Measurements from ENCODE around the gene GAREM1.

DNA sequence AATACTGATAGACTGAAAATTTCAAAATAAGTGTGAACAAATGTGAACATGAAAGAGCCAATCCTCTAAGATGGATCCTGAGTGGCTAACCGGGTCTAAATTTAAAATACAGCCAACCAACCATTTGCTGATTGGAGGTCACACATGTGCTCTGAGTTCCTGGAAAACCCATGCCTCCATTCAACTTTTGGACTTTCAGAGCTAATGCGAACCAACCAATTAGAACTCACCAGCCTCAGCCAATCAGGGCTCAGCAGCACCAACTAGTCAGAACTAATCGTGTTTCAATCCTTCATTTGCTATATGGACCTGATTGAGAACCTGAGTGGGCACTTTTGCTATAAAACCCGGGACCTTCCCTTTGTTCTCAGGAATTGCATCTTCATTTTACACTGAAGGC is 169.3 kb downstream of the GAREM1 start:
- TF ChIP-seq, protein P1, sequence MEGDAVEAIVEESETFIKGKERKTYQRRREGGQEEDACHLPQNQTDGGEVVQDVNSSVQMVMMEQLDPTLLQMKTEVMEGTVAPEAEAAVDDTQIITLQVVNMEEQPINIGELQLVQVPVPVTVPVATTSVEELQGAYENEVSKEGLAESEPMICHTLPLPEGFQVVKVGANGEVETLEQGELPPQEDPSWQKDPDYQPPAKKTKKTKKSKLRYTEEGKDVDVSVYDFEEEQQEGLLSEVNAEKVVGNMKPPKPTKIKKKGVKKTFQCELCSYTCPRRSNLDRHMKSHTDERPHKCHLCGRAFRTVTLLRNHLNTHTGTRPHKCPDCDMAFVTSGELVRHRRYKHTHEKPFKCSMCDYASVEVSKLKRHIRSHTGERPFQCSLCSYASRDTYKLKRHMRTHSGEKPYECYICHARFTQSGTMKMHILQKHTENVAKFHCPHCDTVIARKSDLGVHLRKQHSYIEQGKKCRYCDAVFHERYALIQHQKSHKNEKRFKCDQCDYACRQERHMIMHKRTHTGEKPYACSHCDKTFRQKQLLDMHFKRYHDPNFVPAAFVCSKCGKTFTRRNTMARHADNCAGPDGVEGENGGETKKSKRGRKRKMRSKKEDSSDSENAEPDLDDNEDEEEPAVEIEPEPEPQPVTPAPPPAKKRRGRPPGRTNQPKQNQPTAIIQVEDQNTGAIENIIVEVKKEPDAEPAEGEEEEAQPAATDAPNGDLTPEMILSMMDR (IDR thresholded peaks at IDR 0.05; ENCODE audit: extremely low read depth in 1 of 2, insufficient read depth in 1 of 2, low read depth in 1 of 2, low read length in 2 of 2), result no peak
- TF ChIP-seq POLR2AphosphoS5 (IDR thresholded peaks at IDR 0.05; ENCODE audit: insufficient read depth, low read depth, low read length) (no peak), POLR2A (IDR thresholded peaks at IDR 0.05; ENCODE audit: low read depth, low read length) (no peak), GATA2 (IDR thresholded peaks at IDR 0.05; ENCODE audit: insufficient read depth, insufficient read length, low read depth, low read length) (no peak), JUN (IDR thresholded peaks at IDR 0.05; ENCODE audit: borderline replicate concordance, insufficient read depth, insufficient read length, low read depth) (no peak), MYC (IDR thresholded peaks at IDR 0.05; ENCODE audit: low read depth, low read length) (no peak), EZH2 (IDR thresholded peaks at IDR 0.05; ENCODE audit: borderline replicate concordance, low read depth, low read length, severe bottlenecking) (no peak), FOS (IDR thresholded peaks at IDR 0.05; ENCODE audit: borderline replicate concordance, insufficient read depth, low read length) (no peak)
- TF ChIP-seq, protein P2, sequence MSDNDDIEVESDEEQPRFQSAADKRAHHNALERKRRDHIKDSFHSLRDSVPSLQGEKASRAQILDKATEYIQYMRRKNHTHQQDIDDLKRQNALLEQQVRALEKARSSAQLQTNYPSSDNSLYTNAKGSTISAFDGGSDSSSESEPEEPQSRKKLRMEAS (IDR thresholded peaks at IDR 0.05; ENCODE audit: insufficient read depth, insufficient read length), result no peak

Data from endothelial cell of umbilical vein (primary cell).